ENCODE data around the gene MATN3. TPM values are rescaled to one million over a fixed set of nuclear protein-coding genes. Genes with fewer than 3 reads are reported as not detected.

MATN3 gene
- total and polyA plus RNA-seq, 2 donors (not counting 3 experiments of a cell fraction or from before 2014, with no cell fraction given) = 1.8 to 3.4 TPM

- Histone ChIP-seq H3K4me2 (ENCODE audit: insufficient read depth, low read length) (peak overlapping the region; percentile 54), H3K27me3 (ENCODE audit: control insufficient read depth in 2 of 2, insufficient read depth in 2 of 2, low read length in 2 of 2) (no peaks in the 10 kb centered on the region), H3K79me2 (ENCODE audit: control insufficient read depth, insufficient read depth, low read length) (peaks cover 40% of the 10 kb centered on the region), H3K9me1 (replicated peaks; ENCODE audit: control insufficient read depth, extremely low read depth, insufficient read depth, low read length) (no peaks in the 10 kb centered on the region), H3K27ac (ENCODE audit: insufficient read depth, low read depth, low read length) (no peak overlapping the region), H3K36me3 (ENCODE audit: control insufficient read depth in 2 of 2, extremely low read depth in 1 of 2, insufficient read depth in 2 of 2, low read length in 2 of 2) (peaks cover 7 to 12% of the 10 kb centered on the region in 2 experiments), H2AFZ (ENCODE audit: low read depth, low read length) (no peak overlapping the region), H3K4me3 (replicated peaks in 1 of 3; ENCODE audit: insufficient read depth in 1 of 3, low read depth in 1 of 3, low read length in 3 of 3) (no peak overlapping the region), H3K9me3 (replicated peaks; ENCODE audit: control insufficient read depth, insufficient read depth, low read length) (no peaks in the 10 kb centered on the region), H3K9ac (replicated peaks; ENCODE audit: extremely low read depth, insufficient read depth, low read length) (no peak overlapping the region), H3K4me1 (ENCODE audit: control insufficient read depth, extremely low read depth, insufficient read depth, low read length) (peaks cover 63% of the 10 kb centered on the region), H4K20me1 (replicated peaks; ENCODE audit: control insufficient read depth, extremely low read depth, insufficient read depth, low read length) (peaks cover 2% of the 10 kb centered on the region)
- CTCF ChIA-PET = interaction anchor here (0.7 to 5.9 kb wide), 11 partner anchors 10 to 188 kb away, joined by 3 to 65 read pairs (median 4); partner anchors contain the start of gene LAPTM4A
- DNase-seq (ENCODE audit: low read depth, low spot score) = no peak
- POLR2A ChIA-PET = interaction anchor here (0.7 to 1.3 kb wide), 4 partner anchors 10 to 63 kb away, joined by 3 to 6 read pairs (median 4); no protein-coding TSS in a partner anchor
- TF ChIP-seq POLR2A (IDR thresholded peaks at IDR 0.05; ENCODE audit: low read depth, low read length) = no peak
- TF ChIP-seq CTCF (IDR thresholded peaks at IDR 0.05; ENCODE audit: extremely low read depth in 1 of 2, insufficient read depth in 1 of 2, low read depth in 1 of 2, low read length in 2 of 2) = no peak
- no peak for TF ChIP-seq FOS (IDR thresholded peaks at IDR 0.05; ENCODE audit: borderline replicate concordance, insufficient read depth, low read length)
- TF ChIP-seq GATA2 (IDR thresholded peaks at IDR 0.05; ENCODE audit: insufficient read depth, insufficient read length, low read depth, low read length) = no peak
- TF ChIP-seq MAX (IDR thresholded peaks at IDR 0.05; ENCODE audit: insufficient read depth, insufficient read length) = no peak
- no peak for TF ChIP-seq MYC (IDR thresholded peaks at IDR 0.05; ENCODE audit: low read depth, low read length)
- TF ChIP-seq POLR2AphosphoS5 (IDR thresholded peaks at IDR 0.05; ENCODE audit: insufficient read depth, low read depth, low read length) = no peak
- no peak for TF ChIP-seq EZH2 (IDR thresholded peaks at IDR 0.05; ENCODE audit: borderline replicate concordance, low read depth, low read length, severe bottlenecking)
- no peak for TF ChIP-seq JUN (IDR thresholded peaks at IDR 0.05; ENCODE audit: borderline replicate concordance, insufficient read depth, insufficient read length, low read depth)
- FAIRE-seq = no peak
- BruUV-seq (replicated peaks) = no TSS peak
- dilution Hi-C loops (cut with MboI; ENCODE audit: extremely low pct_ligation_motif_present, low sequenced_read_pairs) = no loop called here
- intact Hi-C loops (cut with micrococcal nuclease) = loop anchor here (1.0 kb wide), 1 partner anchor 10 kb away; no protein-coding TSS in a partner anchor
These were observed 25.2 kb upstream of the MATN3 start for GRCh38 chr2:20037660-20038059.

Measured in endothelial cell of umbilical vein (primary cell).